ENCODE results near the gene CREB5.

The CREB5 gene

DNA sequence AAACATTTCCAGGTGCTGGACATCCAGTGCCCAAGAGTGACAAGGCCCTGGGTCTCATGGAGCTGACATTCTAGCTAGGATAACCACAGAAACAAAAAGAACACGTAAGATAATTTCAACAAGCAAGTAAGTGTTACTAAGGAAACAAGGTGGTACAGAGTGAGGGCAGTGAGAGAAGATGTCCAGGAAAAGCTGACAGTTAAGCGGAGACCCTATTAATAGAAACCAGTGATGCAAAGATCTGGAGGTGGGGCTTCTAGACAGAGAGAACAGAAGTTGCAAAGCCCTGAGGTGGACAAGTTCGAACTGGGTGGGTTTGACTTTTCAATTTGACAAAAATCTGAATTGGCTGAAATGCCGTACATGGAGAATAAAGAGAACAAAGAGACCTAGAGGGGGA, 449.5 kb downstream of the CREB5 start:
- Histone ChIP-seq H3K9me3 (ENCODE audit: severe bottlenecking) (no peaks in the 10 kb centered on the region), H3K4me3 (ENCODE audit: severe bottlenecking) (no peak overlapping the region), H3K27ac (ENCODE audit: poor library complexity, severe bottlenecking) (no peak overlapping the region), H3K4me1 (ENCODE audit: insufficient read depth, poor library complexity, severe bottlenecking) (peaks cover 9% of the 10 kb centered on the region), H3K36me3 (ENCODE audit: low read depth) (no peaks in the 10 kb centered on the region), H3K27me3 (ENCODE audit: insufficient read depth, poor library complexity, severe bottlenecking) (no peaks in the 10 kb centered on the region)
- DNase-seq (ENCODE audit: low spot score), result no peak
- TF ChIP-seq, protein P1, sequence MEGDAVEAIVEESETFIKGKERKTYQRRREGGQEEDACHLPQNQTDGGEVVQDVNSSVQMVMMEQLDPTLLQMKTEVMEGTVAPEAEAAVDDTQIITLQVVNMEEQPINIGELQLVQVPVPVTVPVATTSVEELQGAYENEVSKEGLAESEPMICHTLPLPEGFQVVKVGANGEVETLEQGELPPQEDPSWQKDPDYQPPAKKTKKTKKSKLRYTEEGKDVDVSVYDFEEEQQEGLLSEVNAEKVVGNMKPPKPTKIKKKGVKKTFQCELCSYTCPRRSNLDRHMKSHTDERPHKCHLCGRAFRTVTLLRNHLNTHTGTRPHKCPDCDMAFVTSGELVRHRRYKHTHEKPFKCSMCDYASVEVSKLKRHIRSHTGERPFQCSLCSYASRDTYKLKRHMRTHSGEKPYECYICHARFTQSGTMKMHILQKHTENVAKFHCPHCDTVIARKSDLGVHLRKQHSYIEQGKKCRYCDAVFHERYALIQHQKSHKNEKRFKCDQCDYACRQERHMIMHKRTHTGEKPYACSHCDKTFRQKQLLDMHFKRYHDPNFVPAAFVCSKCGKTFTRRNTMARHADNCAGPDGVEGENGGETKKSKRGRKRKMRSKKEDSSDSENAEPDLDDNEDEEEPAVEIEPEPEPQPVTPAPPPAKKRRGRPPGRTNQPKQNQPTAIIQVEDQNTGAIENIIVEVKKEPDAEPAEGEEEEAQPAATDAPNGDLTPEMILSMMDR (IDR thresholded peaks at IDR 0.05; ENCODE audit: poor library complexity, severe bottlenecking), result no peak
- no peak for ATAC-seq (ENCODE audit: low read depth)

DNA sequence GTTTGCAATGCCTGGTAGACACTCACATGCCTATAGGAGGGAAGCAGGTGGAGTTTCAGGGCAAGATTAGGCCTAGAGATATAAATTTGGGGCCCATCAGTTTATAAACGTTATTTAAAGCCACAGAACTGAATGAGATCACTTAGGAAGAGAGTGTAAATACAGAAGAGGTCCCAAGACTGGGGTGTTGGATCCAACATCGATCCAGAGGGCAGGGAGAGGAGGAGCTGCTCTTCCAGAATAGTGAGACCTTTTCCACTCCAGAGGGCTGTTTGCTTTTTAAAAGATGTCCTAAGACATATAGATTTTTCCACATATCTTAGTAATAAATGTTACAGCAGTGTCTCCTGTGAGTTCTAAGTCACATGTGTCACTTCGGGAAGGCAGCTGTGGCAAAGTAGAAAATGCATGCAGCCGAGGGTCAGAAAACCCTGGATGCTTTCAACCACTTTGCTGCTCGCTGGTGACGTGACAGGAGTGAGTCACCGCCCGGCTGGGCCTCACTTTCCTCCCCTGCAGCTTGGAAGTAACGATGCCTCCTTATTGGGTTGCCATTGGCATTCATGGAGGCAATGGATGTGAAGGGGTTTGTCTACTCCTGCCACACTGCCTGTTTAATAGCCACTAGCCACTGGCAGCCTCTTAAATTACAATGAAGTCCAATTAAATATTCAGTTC, 450.4 kb downstream of the CREB5 start:
- Histone ChIP-seq H3K27me3 (ENCODE audit: insufficient read depth, poor library complexity, severe bottlenecking) (no peaks in the 10 kb centered on the region), H3K27ac (ENCODE audit: poor library complexity, severe bottlenecking) (no peak overlapping the region), H3K4me3 (ENCODE audit: severe bottlenecking) (no peak overlapping the region), H3K9me3 (ENCODE audit: severe bottlenecking) (no peaks in the 10 kb centered on the region), H3K36me3 (ENCODE audit: low read depth) (no peaks in the 10 kb centered on the region), H3K4me1 (ENCODE audit: insufficient read depth, poor library complexity, severe bottlenecking) (peaks cover 8% of the 10 kb centered on the region)
- TF ChIP-seq, protein P1 (IDR thresholded peaks at IDR 0.05; ENCODE audit: poor library complexity, severe bottlenecking), result no peak
- ATAC-seq (ENCODE audit: low read depth) (no peak), DNase-seq (ENCODE audit: low spot score) (no peak)

DNA sequence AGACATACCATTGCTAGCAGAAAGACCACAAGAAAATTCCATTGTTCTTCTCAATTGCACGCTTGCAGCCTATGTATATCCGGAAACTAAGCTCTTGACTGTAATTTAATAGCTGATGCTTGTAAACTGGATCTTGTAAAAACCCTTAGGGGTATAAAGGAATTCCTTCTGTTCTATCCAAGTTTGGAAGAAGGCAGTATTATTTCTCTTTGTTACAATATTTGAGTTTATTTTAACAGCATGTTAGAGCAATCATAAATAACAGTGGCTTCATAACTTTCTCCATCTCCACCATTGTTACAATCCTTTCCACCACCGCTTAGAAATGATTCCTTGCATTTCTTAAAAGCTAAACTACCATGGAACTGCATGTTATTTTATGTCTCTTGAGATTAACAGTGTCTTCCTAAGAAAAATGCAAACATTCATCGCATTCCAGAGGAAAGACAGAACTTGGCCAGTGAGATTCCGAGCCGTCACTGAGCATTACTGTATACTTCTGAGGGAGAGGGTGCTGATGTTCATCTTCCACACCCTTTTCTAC, 453.4 kb downstream of the CREB5 start:
- no peak for DNase-seq (ENCODE audit: low spot score)
- H3K27ac ChIP-seq (ENCODE audit: poor library complexity, severe bottlenecking), result no peak overlapping the region
- no peaks in the 10 kb centered on the region for H3K4me1 ChIP-seq (ENCODE audit: insufficient read depth, poor library complexity, severe bottlenecking)
- TF ChIP-seq, protein P1 (IDR thresholded peaks at IDR 0.05; ENCODE audit: poor library complexity, severe bottlenecking), result no peak
- ATAC-seq (ENCODE audit: low read depth), result no peak
- no peak overlapping the region for H3K4me3 ChIP-seq (ENCODE audit: severe bottlenecking)
- no peaks in the 10 kb centered on the region for H3K9me3 ChIP-seq (ENCODE audit: severe bottlenecking)
- no peaks in the 10 kb centered on the region for H3K36me3 ChIP-seq (ENCODE audit: low read depth)
- H3K27me3 ChIP-seq (ENCODE audit: insufficient read depth, poor library complexity, severe bottlenecking), result no peaks in the 10 kb centered on the region

DNA sequence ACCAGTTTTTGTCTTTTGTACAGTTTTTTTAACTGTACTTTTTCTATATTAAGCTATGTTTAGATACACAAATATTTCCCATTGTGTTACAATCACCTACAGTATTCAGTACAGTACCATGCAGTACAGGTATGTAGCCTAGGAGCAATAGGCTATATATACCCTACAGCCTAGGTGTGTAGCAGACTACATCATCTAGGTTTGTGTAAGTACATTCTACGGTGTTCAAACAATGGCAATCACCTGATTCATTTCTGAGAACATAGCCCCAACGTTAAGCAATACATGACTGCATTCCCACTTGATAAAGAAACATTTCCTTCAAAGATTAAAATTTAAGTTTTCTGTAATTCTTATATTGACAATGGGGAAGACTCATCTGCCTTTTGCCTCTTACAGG, 456.4 kb downstream of the CREB5 start:
- H3K9me3 ChIP-seq (ENCODE audit: severe bottlenecking), result no peaks in the 10 kb centered on the region
- no peaks in the 10 kb centered on the region for H3K36me3 ChIP-seq (ENCODE audit: low read depth)
- no peaks in the 10 kb centered on the region for H3K27me3 ChIP-seq (ENCODE audit: insufficient read depth, poor library complexity, severe bottlenecking)
- H3K4me3 ChIP-seq (ENCODE audit: severe bottlenecking), result no peak overlapping the region
- TF ChIP-seq, protein P1 (IDR thresholded peaks at IDR 0.05; ENCODE audit: poor library complexity, severe bottlenecking), result no peak
- H3K4me1 ChIP-seq (ENCODE audit: insufficient read depth, poor library complexity, severe bottlenecking), result peaks cover 10% of the 10 kb centered on the region
- H3K27ac ChIP-seq (ENCODE audit: poor library complexity, severe bottlenecking), result no peak overlapping the region
- ATAC-seq (ENCODE audit: low read depth) (peak; percentile 68), DNase-seq (ENCODE audit: low spot score) (no peak)

DNA sequence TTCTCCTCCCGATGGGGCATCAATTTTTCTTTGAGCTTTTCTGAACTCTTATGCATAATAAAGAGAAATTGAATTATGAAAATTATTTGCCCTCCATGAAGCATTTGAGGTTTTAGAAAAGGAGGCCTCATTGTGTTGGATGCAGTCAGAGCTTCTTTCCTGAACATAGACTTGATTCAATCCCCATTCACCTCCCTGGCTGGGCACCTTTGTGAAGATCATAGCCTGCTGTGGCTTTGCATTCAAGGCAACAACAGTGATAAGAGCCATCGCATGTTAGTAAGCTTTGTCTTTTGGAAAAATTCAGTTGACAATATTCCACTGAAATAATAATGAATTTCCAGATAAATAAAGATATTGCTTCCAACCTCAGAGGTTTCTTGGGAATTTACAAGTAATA, 458.8 kb downstream of the CREB5 start:
- TF ChIP-seq, protein P1 (IDR thresholded peaks at IDR 0.05; ENCODE audit: poor library complexity, severe bottlenecking), result no peak
- Histone ChIP-seq H3K9me3 (ENCODE audit: severe bottlenecking) (no peaks in the 10 kb centered on the region), H3K27me3 (ENCODE audit: insufficient read depth, poor library complexity, severe bottlenecking) (no peaks in the 10 kb centered on the region), H3K4me1 (ENCODE audit: insufficient read depth, poor library complexity, severe bottlenecking) (peaks cover 10% of the 10 kb centered on the region), H3K36me3 (ENCODE audit: low read depth) (no peaks in the 10 kb centered on the region), H3K4me3 (ENCODE audit: severe bottlenecking) (no peak overlapping the region), H3K27ac (ENCODE audit: poor library complexity, severe bottlenecking) (no peak overlapping the region)
- ATAC-seq (ENCODE audit: low read depth) (no peak), DNase-seq (ENCODE audit: low spot score) (no peak)

All from RWPE2 (cell line).